H1 (cell line): Measurements from ENCODE around the gene CCDC117. TPM values are rescaled to one million over a fixed set of nuclear protein-coding genes. Genes with fewer than 3 reads are reported as not detected.

ENCODE experiments used
- CTCF ChIA-PET: fragments of 300-600 bp; sonication (Branson Sonifier 250); formaldehyde crosslinking; loops from one replicate; lab custom pipeline; 2021; ENCODE audit not compliant: partially characterized antibody; lab: Charles Lee
- POLR2A ChIA-PET: fragments of 300-600 bp; sonication (Branson Sonifier 250); formaldehyde crosslinking; loops from one replicate; lab custom pipeline; 2021; ENCODE audit warnings: inconsistent platforms; ENCODE audit not compliant: partially characterized antibody; lab: Charles Lee
- DNase-seq, 2 experiments: peaks; one replicate each; pipeline versions ENCODE4 v3.0.0 to v3.0.0-alpha.2; 2010 to 2022; ENCODE audit warnings: low spot score in 2 of 2, low read depth in 1 of 2, mixed read lengths in 1 of 2
- FAIRE-seq: peaks from 2 replicates; lab custom pipeline; 2011; peaks lifted over from hg19 to GRCh38; lab: Jason Lieb, UNC
- H2AFZ ChIP-seq: 2 replicates; pipeline ENCODE4 v1.8.1; 2012; ENCODE audit warnings: low read length, inconsistent platforms
- H2AK5ac ChIP-seq: 2 replicates; pipeline ENCODE4 v1.6.1; 2013; ENCODE audit warnings: low read depth, low read length
- H2BK120ac ChIP-seq: replicated peaks from 2 replicates; pipeline ENCODE3; 2013; ENCODE audit warnings: low read depth, low read length, inconsistent platforms
- H2BK12ac ChIP-seq: 2 replicates; pipeline ENCODE4 v1.6.1; 2013; ENCODE audit warnings: low read depth, low read length
- H2BK15ac ChIP-seq: 2 replicates; pipeline ENCODE4 v1.6.1; 2013; ENCODE audit warnings: low read length
- H2BK20ac ChIP-seq: 2 replicates; pipeline ENCODE4 v1.6.1; 2013; ENCODE audit warnings: low read length
- H2BK5ac ChIP-seq: 2 replicates; pipeline ENCODE4 v1.6.1; 2013; ENCODE audit warnings: low read depth, low read length
- H3K14ac ChIP-seq: 2 replicates; pipeline ENCODE4 v1.6.1; 2013; ENCODE audit warnings: inconsistent platforms; ENCODE audit not compliant: insufficient read length
- H3K18ac ChIP-seq: 2 replicates; pipeline ENCODE4 v1.6.1; 2013; ENCODE audit warnings: low read length; ENCODE audit errors: extremely low read depth
- H3K23ac ChIP-seq: 2 replicates; pipeline ENCODE4 v1.6.1; 2013; ENCODE audit warnings: inconsistent platforms; ENCODE audit not compliant: insufficient read length
- H3K23me2 ChIP-seq: 2 replicates; pipeline ENCODE4 v1.6.1; 2013; ENCODE audit warnings: low read depth, low read length
- H3K27ac ChIP-seq: 2 replicates; pipeline ENCODE4 v1.6.1; 2011; ENCODE audit warnings: low read depth, low read length, inconsistent platforms
- H3K27me3 ChIP-seq, 4 experiments: replicated peaks in 1 of 4; 1 replicate in 1 of 4; 2 replicates in 3 of 4; pipeline versions ENCODE4 v1.6.1 to v1.8.1; 2011 to 2013; ENCODE audit warnings: low read length in 3 of 4, mild to moderate bottlenecking in 3 of 4, inconsistent platforms in 2 of 4, mixed read lengths in 2 of 4, moderate library complexity in 1 of 4; ENCODE audit not compliant: control insufficient read depth in 3 of 4, insufficient read depth in 3 of 4; ENCODE audit errors: extremely low read depth in 1 of 4
- H3K36me3 ChIP-seq, 4 experiments: 2 replicates each; pipeline versions ENCODE4 v1.6.1 to v1.8.1; 2011 to 2013; ENCODE audit warnings: mild to moderate bottlenecking in 4 of 4, low read length in 3 of 4, moderate library complexity in 2 of 4, control low read depth in 1 of 4, inconsistent platforms in 1 of 4; ENCODE audit not compliant: insufficient read depth in 4 of 4, control insufficient read depth in 2 of 4
- H3K4ac ChIP-seq: replicated peaks from 2 replicates; pipeline ENCODE3; 2013; ENCODE audit warnings: low read length, low read depth, mixed read lengths, inconsistent platforms; ENCODE audit not compliant: insufficient read length
- H3K4me1 ChIP-seq, 4 experiments: replicated peaks in 1 of 4; 1 replicate in 1 of 4; 2 replicates in 3 of 4; pipeline versions ENCODE4 v1.6.1 to v1.8.1; 2011 to 2013; ENCODE audit warnings: low read length in 3 of 4, inconsistent platforms in 2 of 4, mixed read lengths in 1 of 4; ENCODE audit not compliant: insufficient read depth in 4 of 4, control insufficient read depth in 3 of 4
- H3K4me2 ChIP-seq, 2 experiments: 2 replicates each; pipeline versions ENCODE4 v1.6.1 to v1.8.1; 2011 to 2013; ENCODE audit warnings: low read depth in 2 of 2, low read length in 2 of 2, control low read depth in 1 of 2, inconsistent platforms in 1 of 2, mild to moderate bottlenecking in 1 of 2; ENCODE audit not compliant: insufficient read depth in 1 of 2
- H3K4me3 ChIP-seq, 4 experiments: fragments of 200-600, 300-600 bp in 1 of 4; sonication (generic), shearing (Covaris generic), sonication (Bioruptor Twin) in 1 of 4; 2 replicates each; pipeline versions ENCODE4 v1.5.1 to v1.8.1; 2011 to 2016; ENCODE audit warnings: low read length in 4 of 4, low read depth in 3 of 4, control low read depth in 2 of 4, inconsistent platforms in 2 of 4, mild to moderate bottlenecking in 2 of 4, mixed read lengths in 1 of 4, moderate library complexity in 1 of 4; ENCODE audit not compliant: insufficient read depth in 2 of 4; ENCODE audit errors: extremely low read depth in 1 of 4
- H3K56ac ChIP-seq: replicated peaks from 2 replicates; pipeline ENCODE3; 2013; ENCODE audit warnings: low read depth, mild to moderate bottlenecking, mixed read lengths, low read length, inconsistent platforms; ENCODE audit not compliant: insufficient read length
- H3K79me1 ChIP-seq: 2 replicates; pipeline ENCODE4 v1.6.1; 2013; ENCODE audit warnings: low read depth, low read length, control low read depth
- H3K79me2 ChIP-seq, 2 experiments: 2 replicates each; pipeline versions ENCODE4 v1.6.1 to v1.8.1; 2012 to 2013; ENCODE audit warnings: low read length in 2 of 2, mild to moderate bottlenecking in 2 of 2, inconsistent platforms in 1 of 2; ENCODE audit not compliant: insufficient read depth in 2 of 2, control insufficient read depth in 1 of 2
- H3K9ac ChIP-seq, 4 experiments: replicated peaks in 1 of 4; 1 replicate in 1 of 4; 2 replicates in 3 of 4; pipeline versions ENCODE4 v1.6.1 to v1.8.1; 2011 to 2013; ENCODE audit warnings: low read depth in 3 of 4, low read length in 3 of 4, control low read depth in 2 of 4, mild to moderate bottlenecking in 2 of 4, moderate library complexity in 2 of 4, inconsistent platforms in 1 of 4; ENCODE audit errors: extremely low read depth in 1 of 4
- H3K9me3 ChIP-seq, 2 experiments: 2 replicates each; pipeline versions ENCODE4 v1.6.1 to v1.8.1; 2012 to 2013; ENCODE audit warnings: mild to moderate bottlenecking in 2 of 2, moderate library complexity in 2 of 2, control low read depth in 1 of 2, inconsistent platforms in 1 of 2, low read depth in 1 of 2, low read length in 1 of 2, mixed read lengths in 1 of 2; ENCODE audit not compliant: insufficient read depth in 2 of 2
- H4K20me1 ChIP-seq, 2 experiments: replicated peaks in 1 of 2; 2 replicates each; pipeline versions ENCODE3 to v1.8.1; 2011 to 2013; ENCODE audit warnings: inconsistent platforms in 2 of 2, low read length in 2 of 2, mild to moderate bottlenecking in 1 of 2; ENCODE audit not compliant: insufficient read depth in 2 of 2, control insufficient read depth in 1 of 2
- H4K5ac ChIP-seq: 2 replicates; pipeline ENCODE4 v1.6.1; 2013; ENCODE audit warnings: low read length, low read depth, mixed read lengths, inconsistent platforms; ENCODE audit not compliant: insufficient read length
- H4K8ac ChIP-seq: 2 replicates; pipeline ENCODE4 v1.8.0; 2013; ENCODE audit warnings: mild to moderate bottlenecking, moderate library complexity, low read length, inconsistent platforms; ENCODE audit not compliant: insufficient read depth; ENCODE audit errors: extremely low read depth
- H4K91ac ChIP-seq: replicated peaks from 2 replicates; pipeline ENCODE3; 2013; ENCODE audit warnings: low read length, mixed read lengths, inconsistent platforms; ENCODE audit not compliant: insufficient read length
- ATF3 ChIP-seq: IDR thresholded peaks from 2 replicates; pipeline ENCODE4 v1.6.1; 2011; ENCODE audit warnings: low read depth, mild to moderate bottlenecking, low read length; ENCODE audit not compliant: insufficient read depth
- CEBPB ChIP-seq: IDR thresholded peaks from 2 replicates; pipeline ENCODE4 v1.6.1; 2012; ENCODE audit warnings: low read depth, low read length
- CHD1 ChIP-seq: IDR thresholded peaks from 2 replicates; pipeline ENCODE4 v1.6.1; 2012; ENCODE audit warnings: low read depth, low read length, improper control_type of control experiment
- GABPA ChIP-seq: IDR thresholded peaks from 2 replicates; pipeline ENCODE4 v1.6.1; 2011; ENCODE audit warnings: mild to moderate bottlenecking, low read length, moderate library complexity, borderline replicate concordance; ENCODE audit not compliant: insufficient read depth
- POLR2A ChIP-seq, 2 experiments: IDR thresholded peaks; 1 replicate in 1 of 2; 2 replicates in 1 of 2; pipeline ENCODE4 v1.6.1; 2011; ENCODE audit warnings: low read depth in 2 of 2, low read length in 2 of 2, mild to moderate bottlenecking in 2 of 2; ENCODE audit errors: control extremely low read depth in 1 of 2
- POLR2AphosphoS5 ChIP-seq: IDR thresholded peaks from 2 replicates; pipeline ENCODE4 v1.6.1; 2011; ENCODE audit warnings: low read depth, low read length
- POU5F1 ChIP-seq: IDR thresholded peaks from 2 replicates; pipeline ENCODE4 v1.6.1; 2011; ENCODE audit warnings: low read depth, mild to moderate bottlenecking, low read length, moderate library complexity
- SP1 ChIP-seq: IDR thresholded peaks from 2 replicates; pipeline ENCODE4 v1.6.1; 2011; ENCODE audit warnings: low read depth, low read length
- TAF7 ChIP-seq: optimal IDR thresholded peaks from 2 replicates; pipeline ENCODE3; 2011; ENCODE audit warnings: low read depth, mild to moderate bottlenecking, inconsistent platforms, low read length, moderate library complexity, borderline replicate concordance
- WGBS, 2 experiments: shearing (Covaris generic) in 1 of 2; methylation state at CpG; one replicate each; pipeline versions ENCODE4 v1.1.6 to v1.1.7; 2013 to 2015; ENCODE audit warnings: low lambda C conversion rate in 2 of 2, mixed read lengths in 2 of 2, inconsistent platforms in 1 of 2, low coverage in 1 of 2, missing lambda C conversion rate in 1 of 2; ENCODE audit not compliant: insufficient replicate concordance in 2 of 2, insufficient coverage in 1 of 2, insufficient read length in 1 of 2; ENCODE audit errors: extremely low coverage in 1 of 2, missing lambda C conversion rate in 1 of 2; 5-methylcytosine and 5-hydroxymethylcytosine counted together
- polyA plus RNA-seq, 7 experiments: library from polyadenylated mRNA; depleted of rRNA in 3 of 7; stranded (reverse) in 5 of 7; unstranded in 2 of 7; fragments of >200 nt in 5 of 7; fragments of 200-250 nt in 2 of 7; gene quantifications; 1 replicate in 5 of 7; 2 replicates in 1 of 7; 4 replicates in 1 of 7; pipeline versions ENCODE4 v1.2.1 to v1.2.3, GENCODE V29; 2011 to 2013; ENCODE audit warnings: missing spikeins in 2 of 7, mixed read lengths in 2 of 7
- total RNA-seq: library from RNA; stranded (reverse); fragmentation: NEBNext Ultra II Directional; extraction: Animal tissue kit (Norgen Biotek cat#: 25700); gene quantifications from 2 replicates; pipeline ENCODE4 v1.2.1, GENCODE V29; 2021

The CCDC117 gene
- total and polyA plus RNA-seq, 2 of the 8 experiments (the other 6 are each of a cell fraction or from before 2014, with no cell fraction given), result 9.1 to 43.1 TPM

GRCh38 chr22:28759861-28760560 is 12.5 kb upstream of the CCDC117 start:
- Histone ChIP-seq H3K56ac (peak overlapping the region; percentile 0), H3K27ac (peak overlapping the region; percentile 93), H3K9me3 (peaks cover 6 to 8% of the 10 kb centered on the region in 2 experiments; a peak in 3 of 4 replicates), H3K79me1 (no peaks in the 10 kb centered on the region), H2BK12ac (peak overlapping the region; percentile 3; the same call in 1 of the 2 replicates), H2BK20ac (0 out of 2 replicates have a peak overlapping the region, but pooled peaks have one; percentile 6), H2BK120ac (peak overlapping the region; percentile 16), H3K9ac (peak overlapping the region in 1 of 4 experiments; percentile 64; a peak in 3 of 7 replicates), H2BK5ac (peak overlapping the region; percentile 28; the same call in 1 of the 2 replicates), H3K23me2 (no peaks in the 10 kb centered on the region), H4K20me1 (no peaks in the 10 kb centered on the region), H3K27me3 (no peaks in the 10 kb centered on the region), H3K18ac (no peak overlapping the region), H3K23ac (no peak overlapping the region), H3K4me2 (peak overlapping the region; percentile 51 to 61), H4K8ac (no peak overlapping the region), H3K4me1 (peaks cover 0 to 10% (median 5%) of the 10 kb centered on the region in 4 experiments; a peak in 5 of 7 replicates), H2AK5ac (no peak overlapping the region), H3K4ac (no peak overlapping the region), H3K4me3 (peak overlapping the region in 2 of 4 experiments; percentile 8 to 46; a peak in 3 of 8 replicates), H3K36me3 (peaks cover 0 to 7% (median 3%) of the 10 kb centered on the region in 4 experiments; a peak in 3 of 8 replicates), H2AFZ (no peak overlapping the region; the same call in 1 of the 2 replicates), H3K79me2 (no peaks in the 10 kb centered on the region), H3K14ac (no peak overlapping the region), H4K5ac (peak overlapping the region; percentile 76), H4K91ac (no peak overlapping the region), H2BK15ac (no peak overlapping the region)
- POLR2A ChIA-PET, result interaction anchor here (0.6 to 4.3 kb wide), 10 partner anchors 10 to 81 kb away, joined by 3 to 31 read pairs (median 4); partner anchors contain the start of genes CCDC117, CHEK2, HSCB and XBP1
- FAIRE-seq (peak; percentile 87), DNase-seq (peak in 1 of 2 experiments; percentile 41)
- WGBS, 2 experiments, result 14% methylated on average over 3 of the region's 3 CpGs; no CpG with 5 or more reads in 1 of the 2 experiments
- CTCF ChIA-PET, result interaction anchor here (1.7 to 2.1 kb wide), 2 partner anchors 13 to 69 kb away, joined by 4 to 6 read pairs; partner anchors contain the start of gene CCDC117
- TF ChIP-seq GABPA (no peak), POU5F1 (0 out of 2 replicates have a peak, but pooled peaks have one; percentile 28), TAF7 (no peak), CEBPB (peak; percentile 70), ATF3 (no peak), SP1 (peak; percentile 12; the same call in 1 of the 2 replicates), CHD1 (no peak), POLR2A (IDR thresholded peaks at IDR 0.05; ENCODE audit: control extremely low read depth in 1 of 2, low read depth in 2 of 2, low read length in 2 of 2) (peak in 1 of 2 experiments; percentile 43; a peak in 1 of 3 replicates), POLR2AphosphoS5 (no peak)
